ENCODE measurements around the gene ACSM3. TPM values are rescaled to one million over a fixed set of nuclear protein-coding genes. Genes with fewer than 3 reads are reported as not detected.
"Not testable (repeated sequence)": the region's sequence is repeated elsewhere in the genome, so short reads cannot be mapped to it uniquely, and the experiment has no call there.

The ACSM3 gene
- polyA plus RNA-seq (2013, experiment 1 of 2), result 3.9 TPM
- polyA plus RNA-seq (2013, experiment 2 of 2), result 3.7 TPM

- Histone ChIP-seq H3K9me3 (replicated peaks in 1 of 2; ENCODE audit: control insufficient read depth in 2 of 2, insufficient read depth in 1 of 2, low read depth in 1 of 2, low read length in 2 of 2) (peaks cover 1 to 13% of the 10 kb centered on the region in 2 donors), H3K4ac (ENCODE audit: low read length) (no peak within 1 kb of the TSS), H3K36me3 (replicated peaks in 1 of 2; ENCODE audit: control insufficient read depth in 2 of 2, insufficient read depth in 2 of 2, low read length in 2 of 2) (no peaks in the 10 kb centered on the region), H3K9ac (ENCODE audit: low read depth, low read length, poor library complexity) (no peak within 1 kb of the TSS), H3K4me1 (ENCODE audit: control insufficient read depth in 2 of 2, insufficient read depth in 1 of 2, low read depth in 1 of 2, low read length in 2 of 2) (peaks cover 0 to 1% of the 10 kb centered on the region in 2 donors), H2BK15ac (ENCODE audit: low read length) (no peak within 1 kb of the TSS), H4K8ac (ENCODE audit: low read depth, low read length) (no peak within 1 kb of the TSS), H3K4me3 (ENCODE audit: low read length in 2 of 2) (peak within 1 kb of the TSS in 1 of 2 donors; percentile 25), H3K18ac (ENCODE audit: low read length) (no peak within 1 kb of the TSS), H3K27ac (replicated peaks; ENCODE audit: low read length) (no peak within 1 kb of the TSS), H2BK12ac (ENCODE audit: low read length) (no peak within 1 kb of the TSS), H3K23ac (ENCODE audit: low read depth, low read length, poor library complexity) (no peak within 1 kb of the TSS), H3K14ac (ENCODE audit: low read length) (no peak within 1 kb of the TSS), H2BK120ac (ENCODE audit: low read depth, low read length) (no peak within 1 kb of the TSS), H3K27me3 (ENCODE audit: control insufficient read depth in 3 of 3, insufficient read depth in 3 of 3, low read depth in 1 of 3, low read length in 3 of 3) (no peaks in the 10 kb centered on the region), H4K91ac (ENCODE audit: low read depth, low read length, poor library complexity) (no peak within 1 kb of the TSS), H3K79me1 (ENCODE audit: low read depth, low read length) (peaks cover 2% of the 10 kb centered on the region), H3K4me2 (ENCODE audit: insufficient read depth, low read length, poor library complexity, severe bottlenecking) (no peak within 1 kb of the TSS), H2AFZ (ENCODE audit: low read length) (peak within 1 kb of the TSS; percentile 91), H2BK5ac (ENCODE audit: low read length) (no peak within 1 kb of the TSS), H2AK5ac (ENCODE audit: low read depth, low read length) (no peak within 1 kb of the TSS)
- DNase-seq (ENCODE audit: low spot score), result peak; percentile 5
- WGBS, 2 donors (ENCODE audit: extremely low coverage in 2 of 2, insufficient read length in 2 of 2, insufficient replicate concordance in 1 of 2), result no CpG with 5 or more reads among the region's 10 CpGs
These were observed at the start of gene ACSM3 for GRCh38 chr16:20763461-20764232. Gene ACSM3, plus strand, starts transcription at chr16:20764014. Its CDS starts 6,021 bp downstream, at chr16:20770035.

GRCh38 chr16:20717718-20718117 is 46.1 kb upstream of the ACSM3 start:
- not testable (repeated sequence) for H3K4me1 ChIP-seq (ENCODE audit: control insufficient read depth in 2 of 2, insufficient read depth in 1 of 2, low read depth in 1 of 2, low read length in 2 of 2); H4K8ac ChIP-seq (ENCODE audit: low read depth, low read length); H3K27me3 ChIP-seq (ENCODE audit: control insufficient read depth in 3 of 3, insufficient read depth in 3 of 3, low read depth in 1 of 3, low read length in 3 of 3); H2BK120ac ChIP-seq (ENCODE audit: low read depth, low read length); H3K27ac ChIP-seq (replicated peaks; ENCODE audit: low read length); H4K91ac ChIP-seq (ENCODE audit: low read depth, low read length, poor library complexity); H3K4ac ChIP-seq (ENCODE audit: low read length); H2AK5ac ChIP-seq (ENCODE audit: low read depth, low read length); DNase-seq (ENCODE audit: low spot score); H3K23ac ChIP-seq (ENCODE audit: low read depth, low read length, poor library complexity); H3K9ac ChIP-seq (ENCODE audit: low read depth, low read length, poor library complexity); H3K4me2 ChIP-seq (ENCODE audit: insufficient read depth, low read length, poor library complexity, severe bottlenecking); H2BK15ac ChIP-seq (ENCODE audit: low read length); H3K18ac ChIP-seq (ENCODE audit: low read length); H2AFZ ChIP-seq (ENCODE audit: low read length); H3K14ac ChIP-seq (ENCODE audit: low read length); H2BK12ac ChIP-seq (ENCODE audit: low read length); H2BK5ac ChIP-seq (ENCODE audit: low read length); H3K4me3 ChIP-seq (ENCODE audit: low read length in 2 of 2); H3K9me3 ChIP-seq (replicated peaks in 1 of 2; ENCODE audit: control insufficient read depth in 2 of 2, insufficient read depth in 1 of 2, low read depth in 1 of 2, low read length in 2 of 2); H3K36me3 ChIP-seq (replicated peaks in 1 of 2; ENCODE audit: control insufficient read depth in 2 of 2, insufficient read depth in 2 of 2, low read length in 2 of 2); H3K79me1 ChIP-seq (ENCODE audit: low read depth, low read length)

DNA sequence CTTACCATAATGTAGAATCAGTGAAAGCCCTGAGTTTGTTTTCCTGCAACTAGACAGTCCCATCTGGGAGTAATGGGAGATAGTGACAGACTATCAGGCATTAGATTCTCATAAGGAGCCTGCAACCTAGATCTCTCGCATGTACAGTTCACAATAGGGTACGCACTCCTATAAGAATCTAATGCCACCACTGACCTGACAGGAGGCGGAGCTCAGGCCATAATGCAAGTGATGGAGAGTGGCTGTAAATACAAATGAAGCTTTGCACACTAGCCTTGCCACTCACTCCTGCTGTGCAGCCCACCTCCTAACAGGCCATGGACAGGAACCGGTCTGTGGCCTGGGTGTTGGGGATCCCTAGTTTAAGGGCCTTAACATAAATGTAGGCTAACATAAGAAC is 43.6 kb upstream of the ACSM3 start:
- Histone ChIP-seq H2AFZ (ENCODE audit: low read length) (no peak overlapping the region), H3K36me3 (replicated peaks in 1 of 2; ENCODE audit: control insufficient read depth in 2 of 2, insufficient read depth in 2 of 2, low read length in 2 of 2) (no peaks in the 10 kb centered on the region), H3K27ac (replicated peaks; ENCODE audit: low read length) (no peak overlapping the region), H3K4me2 (ENCODE audit: insufficient read depth, low read length, poor library complexity, severe bottlenecking) (no peak overlapping the region), H3K4ac (ENCODE audit: low read length) (no peak overlapping the region), H2AK5ac (ENCODE audit: low read depth, low read length) (no peak overlapping the region), H4K91ac (ENCODE audit: low read depth, low read length, poor library complexity) (no peak overlapping the region), H3K4me3 (ENCODE audit: low read length in 2 of 2) (no peak overlapping the region), H3K23ac (ENCODE audit: low read depth, low read length, poor library complexity) (no peak overlapping the region), H3K14ac (ENCODE audit: low read length) (no peak overlapping the region), H2BK120ac (ENCODE audit: low read depth, low read length) (no peak overlapping the region), H4K8ac (ENCODE audit: low read depth, low read length) (no peak overlapping the region), H3K4me1 (ENCODE audit: control insufficient read depth in 2 of 2, insufficient read depth in 1 of 2, low read depth in 1 of 2, low read length in 2 of 2) (no peaks in the 10 kb centered on the region), H2BK15ac (ENCODE audit: low read length) (no peak overlapping the region), H3K79me1 (ENCODE audit: low read depth, low read length) (no peaks in the 10 kb centered on the region), H3K27me3 (ENCODE audit: control insufficient read depth in 3 of 3, insufficient read depth in 3 of 3, low read depth in 1 of 3, low read length in 3 of 3) (no peaks in the 10 kb centered on the region), H3K9ac (ENCODE audit: low read depth, low read length, poor library complexity) (no peak overlapping the region), H3K18ac (ENCODE audit: low read length) (no peak overlapping the region), H3K9me3 (replicated peaks in 1 of 2; ENCODE audit: control insufficient read depth in 2 of 2, insufficient read depth in 1 of 2, low read depth in 1 of 2, low read length in 2 of 2) (peaks cover 0 to under 1% of the 10 kb centered on the region in 2 donors), H2BK5ac (ENCODE audit: low read length) (no peak overlapping the region), H2BK12ac (ENCODE audit: low read length) (no peak overlapping the region)
- DNase-seq (ENCODE audit: low spot score), result no peak
- WGBS, 2 donors (ENCODE audit: extremely low coverage in 2 of 2, insufficient read length in 2 of 2, insufficient replicate concordance in 1 of 2), result no CpG with 5 or more reads among the region's 4 CpGs

- Histone ChIP-seq H2BK120ac (ENCODE audit: low read depth, low read length) (no peak overlapping the region), H2BK12ac (ENCODE audit: low read length) (no peak overlapping the region), H2BK15ac (ENCODE audit: low read length) (no peak overlapping the region), H4K8ac (ENCODE audit: low read depth, low read length) (no peak overlapping the region), H3K27me3 (ENCODE audit: control insufficient read depth in 3 of 3, insufficient read depth in 3 of 3, low read depth in 1 of 3, low read length in 3 of 3) (no peaks in the 10 kb centered on the region), H3K4me1 (ENCODE audit: control insufficient read depth in 2 of 2, insufficient read depth in 1 of 2, low read depth in 1 of 2, low read length in 2 of 2) (no peaks in the 10 kb centered on the region), H3K79me1 (ENCODE audit: low read depth, low read length) (no peaks in the 10 kb centered on the region), H3K9me3 (replicated peaks in 1 of 2; ENCODE audit: control insufficient read depth in 2 of 2, insufficient read depth in 1 of 2, low read depth in 1 of 2, low read length in 2 of 2) (peaks cover 0 to 2% of the 10 kb centered on the region in 2 donors), H3K9ac (ENCODE audit: low read depth, low read length, poor library complexity) (no peak overlapping the region), H3K4me2 (ENCODE audit: insufficient read depth, low read length, poor library complexity, severe bottlenecking) (no peak overlapping the region), H3K23ac (ENCODE audit: low read depth, low read length, poor library complexity) (no peak overlapping the region), H4K91ac (ENCODE audit: low read depth, low read length, poor library complexity) (no peak overlapping the region), H3K14ac (ENCODE audit: low read length) (no peak overlapping the region), H3K36me3 (replicated peaks in 1 of 2; ENCODE audit: control insufficient read depth in 2 of 2, insufficient read depth in 2 of 2, low read length in 2 of 2) (no peaks in the 10 kb centered on the region), H2AFZ (ENCODE audit: low read length) (no peak overlapping the region), H3K27ac (replicated peaks; ENCODE audit: low read length) (no peak overlapping the region), H3K4ac (ENCODE audit: low read length) (no peak overlapping the region), H2AK5ac (ENCODE audit: low read depth, low read length) (no peak overlapping the region), H2BK5ac (ENCODE audit: low read length) (no peak overlapping the region), H3K18ac (ENCODE audit: low read length) (no peak overlapping the region), H3K4me3 (ENCODE audit: low read length in 2 of 2) (no peak overlapping the region)
- DNase-seq (ENCODE audit: low spot score), result no peak
These were observed 37.2 kb upstream of the ACSM3 start for GRCh38 chr16:20726661-20727060.

Measured in neuronal stem cell (in vitro differentiated cells).